DOHH2 (cell line): ENCODE data around the gene SLK.

ENCODE experiments used
- H3F3A ChIP-seq: fragments of 200-600 bp; sonication (generic), shearing (Covaris generic); 2 replicates; pipeline ENCODE4 v1.6.0; 2016; ENCODE audit warnings: antibody characterized with exemption, mild to moderate bottlenecking; ENCODE audit not compliant: control insufficient read depth, insufficient read depth
- H3K27ac ChIP-seq: fragments of 200-600 bp; sonication (generic); 2 replicates; pipeline ENCODE4 v1.5.1; 2014; ENCODE audit warnings: low read depth, mild to moderate bottlenecking, low read length, moderate library complexity
- H3K27me3 ChIP-seq: fragments of 200-600 bp; sonication (generic); 2 replicates; pipeline ENCODE4 v1.6.1; 2014; ENCODE audit warnings: mild to moderate bottlenecking, low read length, mixed read lengths; ENCODE audit not compliant: control insufficient read depth
- H3K36me3 ChIP-seq: fragments of 200-600 bp; sonication (generic); 2 replicates; pipeline ENCODE4 v1.6.1; 2014; ENCODE audit warnings: mild to moderate bottlenecking, low read length, moderate library complexity, mixed read lengths; ENCODE audit not compliant: control insufficient read depth
- H3K4me1 ChIP-seq: fragments of 200-600 bp; sonication (generic); 2 replicates; pipeline ENCODE4 v1.6.1; 2014; ENCODE audit warnings: mild to moderate bottlenecking, low read length, mixed read lengths; ENCODE audit not compliant: control insufficient read depth
- H3K4me2 ChIP-seq: fragments of 200-600 bp; sonication (generic); 2 replicates; pipeline ENCODE4 v1.6.0; 2014; ENCODE audit warnings: mild to moderate bottlenecking, low read length, moderate library complexity
- H3K4me3 ChIP-seq: fragments of 200-600 bp; sonication (generic); 2 replicates; pipeline ENCODE4 v1.5.1; 2014; ENCODE audit warnings: mild to moderate bottlenecking, low read length, mixed read lengths
- H3K79me2 ChIP-seq: fragments of 200-600 bp; sonication (generic); 2 replicates; pipeline ENCODE4 v1.6.1; 2014; ENCODE audit warnings: mild to moderate bottlenecking, low read length, mixed read lengths; ENCODE audit not compliant: control insufficient read depth
- H3K9me2 ChIP-seq: fragments of 200-600 bp; sonication (generic); replicated peaks from 2 replicates; pipeline ENCODE4 v1.6.1; 2014; ENCODE audit warnings: mild to moderate bottlenecking, low read length, mixed read lengths; ENCODE audit not compliant: control insufficient read depth
- H3K9me3 ChIP-seq: fragments of 200-600 bp; sonication (generic); 2 replicates; pipeline ENCODE4 v1.6.1; 2014; ENCODE audit warnings: antibody characterized with exemption, low read length, mixed read lengths; ENCODE audit not compliant: control insufficient read depth, insufficient read depth
- H4K20me1 ChIP-seq: fragments of 200-600 bp; sonication (generic); 2 replicates; pipeline ENCODE4 v1.6.0; 2014; ENCODE audit warnings: low read depth, mild to moderate bottlenecking, antibody characterized with exemption, low read length, moderate library complexity; ENCODE audit not compliant: control insufficient read depth, insufficient read depth
- CTCF ChIP-seq: fragments of 200-600 bp; sonication (generic); IDR thresholded peaks from one replicate; pipeline ENCODE4 v1.5.1; 2014; ENCODE audit warnings: antibody characterized with exemption, mild to moderate bottlenecking, low read depth, low read length; ENCODE audit not compliant: poor library complexity, severe bottlenecking
- EZH2phosphoT487 ChIP-seq: fragments of 200-600 bp; sonication (generic); IDR thresholded peaks from 2 replicates; pipeline ENCODE4 v1.6.1; 2017; ENCODE audit warnings: borderline replicate concordance, mild to moderate bottlenecking, antibody characterized with exemption, low read length, moderate library complexity, mixed read lengths

The SLK gene

DNA sequence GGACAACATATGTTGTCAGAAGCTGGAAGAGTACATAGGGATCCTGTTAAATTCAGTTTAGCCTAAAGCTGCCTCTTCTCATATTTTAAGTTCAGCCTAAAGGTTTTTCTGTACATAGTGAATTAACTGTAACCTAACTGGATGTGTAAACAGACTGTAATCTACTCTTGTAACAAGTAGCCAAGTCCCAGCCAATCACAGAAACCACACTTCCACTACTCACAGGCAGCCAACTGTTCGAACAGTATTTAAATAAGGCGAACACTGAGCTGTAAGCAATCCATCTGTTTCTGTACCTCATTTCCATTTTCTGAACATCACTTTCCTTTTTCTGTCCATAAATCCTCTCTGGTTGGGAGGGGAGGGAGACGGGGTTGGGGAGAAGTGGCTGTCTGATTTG, 34.0 kb upstream of the SLK start:
- TF ChIP-seq CTCF (no peak), EZH2phosphoT487 (no peak)
- Histone ChIP-seq H3K9me3 (no peaks in the 10 kb centered on the region), H3K36me3 (no peaks in the 10 kb centered on the region), H3K79me2 (no peaks in the 10 kb centered on the region), H3K27me3 (peaks cover 4% of the 10 kb centered on the region; the same call in 1 of the 2 replicates), H3K4me1 (no peaks in the 10 kb centered on the region), H3K4me3 (no peak overlapping the region), H3F3A (no peaks in the 10 kb centered on the region), H3K27ac (no peak overlapping the region), H3K4me2 (no peak overlapping the region), H4K20me1 (no peaks in the 10 kb centered on the region), H3K9me2 (no peaks in the 10 kb centered on the region)

DNA sequence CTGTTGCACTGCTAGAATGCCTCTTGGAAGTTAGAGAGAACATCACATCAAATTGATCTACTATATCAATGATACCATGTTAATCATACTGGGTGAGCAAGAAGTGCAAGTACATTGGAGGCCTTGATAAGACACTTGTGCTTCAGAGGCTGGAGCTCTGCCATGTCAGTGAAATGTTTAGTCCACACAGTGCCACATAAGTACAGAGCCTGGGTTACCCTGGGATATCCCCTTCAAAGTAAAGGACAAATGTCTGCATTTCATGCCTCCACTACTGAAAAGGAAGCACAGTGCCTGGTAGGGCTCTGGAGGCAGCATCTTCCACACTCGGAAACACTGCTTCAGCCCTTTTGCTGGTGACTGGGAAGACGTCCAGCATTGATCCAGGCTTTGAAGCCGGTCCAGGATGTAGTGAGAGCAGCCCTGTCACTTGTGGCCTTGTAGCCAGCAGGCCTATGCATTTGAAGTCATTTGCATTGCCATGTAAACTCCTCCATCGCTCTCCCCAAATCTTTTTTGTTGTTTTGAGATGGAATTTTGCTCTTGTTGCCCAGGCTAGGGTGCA, 33.3 kb upstream of the SLK start:
- H3F3A ChIP-seq: no peaks in the 10 kb centered on the region
- H3K27ac ChIP-seq: no peak overlapping the region
- no peak overlapping the region for H3K4me2 ChIP-seq
- no peak overlapping the region for H3K4me3 ChIP-seq
- H3K27me3 ChIP-seq: peaks cover 5% of the 10 kb centered on the region
- TF ChIP-seq CTCF: no peak
- TF ChIP-seq EZH2phosphoT487: no peak
- H4K20me1 ChIP-seq: no peaks in the 10 kb centered on the region
- H3K9me3 ChIP-seq: no peaks in the 10 kb centered on the region
- H3K4me1 ChIP-seq: no peaks in the 10 kb centered on the region
- no peaks in the 10 kb centered on the region for H3K79me2 ChIP-seq
- H3K9me2 ChIP-seq: no peaks in the 10 kb centered on the region
- no peaks in the 10 kb centered on the region for H3K36me3 ChIP-seq

GRCh38 chr10:103934308-103934707, 32.6 kb upstream of the SLK start:
- Histone ChIP-seq H3K9me2 (no peaks in the 10 kb centered on the region), H3K9me3 (no peaks in the 10 kb centered on the region), H3K4me1 (no peaks in the 10 kb centered on the region), H3K4me2 (no peak overlapping the region), H3K27ac (no peak overlapping the region), H3F3A (no peaks in the 10 kb centered on the region), H3K4me3 (no peak overlapping the region), H3K36me3 (no peaks in the 10 kb centered on the region), H4K20me1 (no peaks in the 10 kb centered on the region), H3K79me2 (no peaks in the 10 kb centered on the region), H3K27me3 (peaks cover 11% of the 10 kb centered on the region)
- TF ChIP-seq CTCF (no peak), EZH2phosphoT487 (no peak)

GRCh38 chr10:103936022-103936421, 30.9 kb upstream of the SLK start:
- no peaks in the 10 kb centered on the region for H3K9me3 ChIP-seq
- H4K20me1 ChIP-seq: no peaks in the 10 kb centered on the region
- H3K27ac ChIP-seq: no peak overlapping the region
- H3K4me1 ChIP-seq: no peaks in the 10 kb centered on the region
- no peak overlapping the region for H3K4me3 ChIP-seq
- TF ChIP-seq EZH2phosphoT487: no peak
- no peak for TF ChIP-seq CTCF
- no peak overlapping the region for H3K4me2 ChIP-seq
- no peaks in the 10 kb centered on the region for H3F3A ChIP-seq
- H3K27me3 ChIP-seq: peaks cover 11% of the 10 kb centered on the region
- H3K36me3 ChIP-seq: no peaks in the 10 kb centered on the region
- no peaks in the 10 kb centered on the region for H3K9me2 ChIP-seq
- no peaks in the 10 kb centered on the region for H3K79me2 ChIP-seq
